ENCODE results near the gene USP40.

DNA sequence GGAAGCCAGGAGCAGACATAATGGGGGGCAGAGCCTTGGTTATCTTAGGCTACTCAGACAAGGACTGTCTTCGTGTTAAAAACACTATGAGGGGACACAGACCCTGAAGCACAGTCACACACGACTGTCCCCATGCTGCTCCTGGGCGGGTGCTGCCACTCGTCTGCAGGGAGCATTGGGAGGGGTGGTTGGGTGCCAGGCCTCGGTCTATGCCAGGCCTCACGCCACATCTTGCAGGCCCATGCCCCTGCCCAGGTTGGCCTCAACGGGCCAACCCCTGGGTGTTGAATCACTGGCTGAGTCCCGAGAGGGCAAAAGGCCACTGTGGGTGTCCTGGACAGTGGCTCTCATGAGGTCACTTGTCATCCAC is 97.9 kb downstream of the USP40 start:
- TF ChIP-seq, protein P1, sequence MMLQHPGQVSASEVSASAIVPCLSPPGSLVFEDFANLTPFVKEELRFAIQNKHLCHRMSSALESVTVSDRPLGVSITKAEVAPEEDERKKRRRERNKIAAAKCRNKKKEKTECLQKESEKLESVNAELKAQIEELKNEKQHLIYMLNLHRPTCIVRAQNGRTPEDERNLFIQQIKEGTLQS (IDR thresholded peaks at IDR 0.05; ENCODE audit: borderline replicate concordance, extremely low read depth, low read depth, low read length), result no peak
- TF ChIP-seq POLR2A (IDR thresholded peaks at IDR 0.05; ENCODE audit: low read depth, low read length) (peak; percentile 27; the same call in 1 of the 2 replicates), POLR2AphosphoS2 (IDR thresholded peaks at IDR 0.05; ENCODE audit: low read depth, low read length) (no peak)

All from GM12878 (cell line).